ENCODE data around the gene KCNJ13. TPM values are rescaled to one million over a fixed set of nuclear protein-coding genes. Genes with fewer than 3 reads are reported as not detected.

KCNJ13 gene
- polyA plus RNA-seq (ENCODE audit: insufficient read length), result 3.3 TPM
- long read RNA-seq, donor 1, partial matches to known transcripts, result 16 of 16 reads
- long read RNA-seq, donor 1, other reads (novel, unspliced or antisense), result 0 of 16 reads
- long read RNA-seq, donor 2, partial matches to known transcripts, result 5 of 7 reads
- long read RNA-seq, donor 2, other reads (novel, unspliced or antisense), result 0 of 7 reads
- long read RNA-seq, donor 3, partial matches to known transcripts, result 0 of 2 reads
- long read RNA-seq, donor 3, other reads (novel, unspliced or antisense), result 0 of 2 reads
- long read RNA-seq, donor 4, result 0 reads
- long read RNA-seq, donor 5, partial matches to known transcripts, result 0 of 3 reads
- long read RNA-seq, donor 5, other reads (novel, unspliced or antisense), result 0 of 3 reads
- long read RNA-seq, donor 6, partial matches to known transcripts, result 10 of 11 reads
- long read RNA-seq, donor 6, other reads (novel, unspliced or antisense), result 0 of 11 reads
- long read RNA-seq, donor 7, result 0 reads
- long read RNA-seq, donor 8, result 0 reads

DNA sequence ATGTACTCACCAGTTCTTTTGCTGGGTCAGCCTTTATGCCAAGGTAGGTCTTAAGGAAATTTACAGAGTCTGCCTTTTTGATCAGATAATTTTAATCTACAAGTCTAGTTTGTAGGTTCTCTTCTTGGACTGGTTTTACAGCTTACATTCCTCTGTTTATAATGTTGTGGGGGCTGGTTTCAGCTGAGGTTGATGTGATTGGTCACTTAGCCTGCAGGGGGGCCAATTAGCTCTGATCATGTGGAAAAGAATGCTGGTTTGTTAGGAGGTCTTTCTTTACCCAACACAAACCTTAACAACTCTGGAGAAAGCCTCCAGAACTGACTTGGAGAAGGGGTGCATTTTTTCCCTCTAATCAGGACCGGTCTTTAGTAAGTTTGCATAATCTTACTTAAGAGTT lies at the start of gene KCNJ13:
KCNJ13 (minus strand) TSS at position 131 of the 400 bp plus-strand sequence. CDS start 5,203 bp downstream, outside the sequence.
- DNase-seq, result peak; percentile 28

DNA sequence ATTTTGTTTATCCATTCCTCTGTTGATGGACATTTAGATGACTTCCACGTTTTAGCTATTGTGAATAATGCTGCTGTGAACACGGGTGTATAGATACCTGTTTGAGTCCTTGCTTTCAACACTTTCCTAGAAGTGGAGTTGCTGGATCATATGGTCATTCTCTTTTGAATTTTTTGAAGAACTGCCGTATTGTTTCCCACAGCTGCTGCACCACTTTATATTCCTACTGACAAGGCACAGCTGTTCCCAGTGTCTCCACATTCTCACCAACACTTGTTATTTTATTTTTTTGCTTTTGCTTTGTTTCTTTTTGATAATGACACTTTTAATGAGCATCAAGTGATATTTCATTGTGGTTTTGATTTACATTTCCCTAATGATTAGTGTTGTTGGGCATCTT lies 41.4 kb upstream of the KCNJ13 start:
- no peak for DNase-seq

- peak; percentile 18 for DNase-seq
Measured at GRCh38 chr2:232816657-232817056, 40.3 kb upstream of the KCNJ13 start.

GRCh38 chr2:232815569-232815968 lies 39.2 kb upstream of the KCNJ13 start:
- DNase-seq, result no peak

- DNase-seq, result no peak
Measured at GRCh38 chr2:232810444-232810843, 34.1 kb upstream of the KCNJ13 start.

DNA sequence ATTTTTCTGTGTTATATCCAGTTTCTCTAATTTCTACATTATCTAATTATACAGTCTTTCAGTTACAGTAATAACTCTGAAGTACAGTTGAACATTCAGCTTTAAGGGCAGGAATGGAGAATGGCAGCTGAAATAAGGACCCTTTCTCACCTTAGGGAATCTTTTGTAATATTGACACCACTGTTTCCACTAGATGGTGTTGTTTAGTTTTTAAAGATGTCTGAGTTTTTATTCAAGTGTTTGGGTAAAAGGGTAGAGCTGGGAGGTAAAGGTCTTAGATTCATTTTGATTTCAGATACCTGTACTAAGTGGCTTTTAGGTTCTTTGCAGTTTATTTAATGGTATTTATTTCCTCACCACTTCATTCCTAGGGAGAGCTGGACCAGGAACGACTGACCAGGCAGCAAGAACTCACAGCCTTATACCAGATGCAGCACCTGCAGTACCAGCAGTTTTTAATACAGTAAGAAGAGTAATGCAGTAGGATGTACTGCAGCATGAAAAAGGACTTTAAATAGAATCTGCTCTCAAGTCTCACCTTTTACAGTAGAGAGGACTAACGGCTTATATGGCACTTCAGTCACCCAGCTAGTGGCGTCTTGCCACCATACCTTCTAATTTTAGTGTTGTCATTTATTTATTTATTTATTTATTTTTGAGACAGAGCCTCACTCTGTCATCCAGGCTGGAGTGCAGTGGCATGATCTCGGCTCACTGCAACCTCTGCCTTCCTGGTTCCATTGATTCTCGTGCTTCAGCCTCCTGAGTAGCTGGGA lies 33.2 kb upstream of the KCNJ13 start:
- no peak for DNase-seq

- no peak for DNase-seq
Measured at GRCh38 chr2:232802091-232802490, 25.7 kb upstream of the KCNJ13 start.

- no peak for DNase-seq
Measured at GRCh38 chr2:232800166-232800565, 23.8 kb upstream of the KCNJ13 start.

DNA sequence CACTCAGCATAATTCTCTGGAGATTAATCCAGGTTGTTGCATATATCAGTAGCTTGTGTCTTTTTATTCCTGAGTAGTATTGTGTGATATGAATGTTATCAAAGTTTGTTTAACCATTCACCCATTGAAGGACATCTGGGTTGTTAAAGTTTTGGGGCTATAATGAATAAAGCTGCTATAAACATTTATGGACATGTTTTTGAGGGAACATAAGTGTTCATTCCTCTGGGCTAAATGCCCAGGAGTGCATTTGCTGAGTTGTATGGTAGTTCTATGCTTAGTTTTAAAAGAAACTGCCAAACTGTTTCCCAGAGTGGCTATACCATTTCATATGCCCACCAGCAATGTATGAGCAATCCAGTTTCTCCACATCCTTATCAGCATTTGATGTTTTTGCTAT lies 21.8 kb upstream of the KCNJ13 start:
- DNase-seq, result no peak

DNA sequence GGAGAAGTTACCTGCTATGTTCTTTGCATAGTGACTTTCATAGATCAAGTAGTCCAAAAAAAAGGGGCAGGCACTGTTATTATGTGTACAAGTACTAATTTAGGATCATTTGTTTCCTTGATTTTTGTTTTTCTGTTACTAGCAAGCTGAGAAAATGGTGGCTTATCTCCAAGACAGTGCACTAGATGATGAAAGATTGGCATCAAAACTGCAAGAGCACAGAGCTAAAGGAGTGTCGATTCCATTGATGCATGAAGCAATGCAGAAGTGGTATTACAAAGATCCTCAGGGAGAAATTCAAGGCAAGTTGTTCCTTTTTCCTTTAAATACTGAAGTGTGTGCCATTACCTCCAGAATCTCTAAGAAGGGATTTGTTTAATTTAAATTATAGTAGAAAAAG lies 19.6 kb upstream of the KCNJ13 start:
- DNase-seq, result no peak

DNA sequence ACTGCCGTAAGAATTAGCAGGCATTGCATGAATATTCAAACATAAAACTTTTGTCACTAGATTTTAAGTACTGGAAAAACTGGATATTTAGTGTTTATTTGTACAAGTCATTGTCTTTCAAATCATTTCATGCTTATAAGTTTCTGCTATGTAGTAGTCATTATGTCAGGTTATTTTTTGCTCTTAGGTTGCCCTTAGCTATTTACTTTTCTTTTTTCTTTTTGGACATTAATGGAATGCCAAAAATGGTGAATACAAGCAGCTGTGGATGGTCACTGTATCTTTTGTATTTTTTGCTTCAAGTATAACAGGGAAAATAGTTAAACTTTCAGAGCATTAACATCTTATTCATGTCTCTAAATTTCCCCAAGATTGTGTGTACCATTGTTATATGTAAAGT lies 18.6 kb upstream of the KCNJ13 start:
- DNase-seq, result no peak

DNA sequence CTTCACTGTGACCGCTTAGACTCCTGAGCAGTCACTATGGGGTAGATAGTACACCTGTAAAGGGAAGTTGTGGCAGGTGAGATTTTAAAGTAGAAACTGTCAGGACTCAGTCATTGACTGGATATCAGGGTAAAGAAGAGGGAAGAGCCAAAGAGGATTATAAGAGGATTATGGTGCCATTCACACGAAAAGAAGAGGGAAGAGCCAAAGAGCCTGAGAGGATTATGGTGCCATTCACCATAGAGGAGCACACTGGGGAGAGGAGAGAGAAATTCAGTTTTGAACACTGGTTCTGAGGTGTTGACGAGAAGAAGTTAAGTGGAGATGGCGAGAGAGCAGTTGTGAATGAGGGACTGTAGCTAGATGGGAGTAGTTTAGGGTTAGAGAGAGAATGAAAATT lies 16.9 kb upstream of the KCNJ13 start:
- no peak for DNase-seq

- DNase-seq, result no peak
Measured at GRCh38 chr2:232791518-232791917, 15.2 kb upstream of the KCNJ13 start.

GRCh38 chr2:232789082-232789481 lies 12.7 kb upstream of the KCNJ13 start:
- DNase-seq, result peak; percentile 18

DNA sequence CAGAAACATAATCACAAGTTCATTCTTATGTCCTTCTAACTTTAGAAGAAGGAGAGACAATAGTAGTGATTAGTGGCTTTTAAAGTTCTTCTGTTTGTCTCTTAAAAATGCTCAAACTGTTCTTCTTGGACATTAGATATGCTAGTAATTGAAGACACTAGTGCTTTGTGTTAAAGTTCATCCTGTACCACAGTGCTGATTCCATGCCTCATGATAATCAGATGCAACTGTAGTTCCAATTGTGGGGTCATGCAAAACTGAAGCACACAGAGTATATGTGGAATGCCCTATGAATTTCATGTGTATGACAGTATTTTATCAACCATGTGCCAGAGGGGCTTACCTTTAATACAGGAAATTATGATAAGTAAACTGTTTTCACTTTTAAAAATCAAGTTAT lies 11.4 kb upstream of the KCNJ13 start:
- no peak for DNase-seq

DNA sequence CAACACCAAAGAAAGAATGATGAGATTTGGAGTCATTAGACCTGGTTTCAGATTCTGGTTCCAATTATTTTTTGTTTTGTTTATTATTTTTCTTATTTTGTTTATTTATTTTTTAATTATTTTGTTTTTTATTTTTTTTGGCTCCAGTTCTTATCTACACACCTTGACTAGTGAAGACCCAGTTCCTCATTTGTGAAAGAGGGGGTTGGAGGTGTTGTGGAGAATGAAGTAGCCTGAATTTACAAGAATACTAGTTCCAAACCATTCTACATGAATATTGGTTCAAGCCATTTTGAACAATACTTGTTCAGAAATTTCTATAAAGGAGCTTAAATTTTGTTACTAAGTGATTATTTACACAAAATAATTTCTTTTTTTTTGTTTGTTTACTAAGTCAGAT lies 6.9 kb upstream of the KCNJ13 start:
- no peak for DNase-seq

DNA sequence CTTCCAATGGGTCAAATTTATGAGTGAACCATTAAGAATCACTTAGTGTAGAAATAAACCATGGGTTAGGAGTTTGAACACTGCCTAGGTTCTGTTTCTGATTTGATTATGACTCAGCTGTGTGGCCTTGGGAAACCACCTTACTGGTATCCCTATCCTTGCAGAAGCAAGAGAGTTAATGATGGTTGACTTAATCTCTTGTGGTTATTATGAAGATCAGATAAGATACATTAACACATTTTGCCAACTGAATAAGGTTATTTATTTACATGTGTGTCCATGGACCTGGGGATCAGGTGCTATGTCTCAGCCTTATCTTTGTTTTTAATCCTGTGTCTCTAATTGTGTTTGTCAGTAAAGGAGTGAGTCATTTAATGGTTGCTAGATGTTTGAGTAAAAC lies 5.4 kb upstream of the KCNJ13 start:
- no peak for DNase-seq

DNA sequence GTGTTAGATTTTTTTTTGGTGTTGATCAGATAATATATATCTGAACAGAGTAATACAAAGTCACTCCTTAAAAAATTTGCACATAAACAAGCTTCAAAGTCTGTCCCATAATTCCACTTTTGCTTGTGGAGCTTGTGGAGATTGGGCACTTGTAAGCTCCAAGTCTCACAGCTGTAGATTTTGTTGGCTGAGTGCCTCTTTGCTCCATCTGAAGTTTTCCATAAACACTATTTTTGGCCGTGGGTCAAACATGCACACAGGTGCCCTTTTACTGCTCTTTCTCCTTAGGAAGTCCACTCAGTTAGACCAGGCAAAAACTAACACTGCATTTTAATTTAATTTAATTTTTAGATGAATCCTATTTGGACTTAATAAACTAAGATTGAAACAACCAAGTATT lies 3.6 kb upstream of the KCNJ13 start:
- DNase-seq, result no peak

DNA sequence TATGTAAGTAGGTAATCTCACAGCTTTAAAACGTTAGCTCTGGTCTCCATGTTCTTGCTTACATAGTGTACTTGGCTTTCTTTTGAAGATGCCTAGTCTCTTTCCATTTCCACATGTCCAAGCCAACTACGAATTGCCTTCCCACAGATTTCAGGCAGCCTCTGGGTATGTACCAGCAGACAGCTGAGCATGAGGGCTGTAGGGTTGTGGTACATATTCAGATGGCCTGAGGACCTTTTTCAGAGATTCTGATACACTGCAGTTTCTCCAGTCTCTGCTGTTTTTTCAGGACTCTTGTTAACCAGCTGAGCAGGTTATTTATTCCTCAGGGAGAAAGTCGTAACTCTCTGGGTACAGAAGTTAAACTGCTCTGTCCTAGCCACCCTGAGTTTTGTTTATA lies 3.1 kb upstream of the KCNJ13 start:
- no peak for DNase-seq

DNA sequence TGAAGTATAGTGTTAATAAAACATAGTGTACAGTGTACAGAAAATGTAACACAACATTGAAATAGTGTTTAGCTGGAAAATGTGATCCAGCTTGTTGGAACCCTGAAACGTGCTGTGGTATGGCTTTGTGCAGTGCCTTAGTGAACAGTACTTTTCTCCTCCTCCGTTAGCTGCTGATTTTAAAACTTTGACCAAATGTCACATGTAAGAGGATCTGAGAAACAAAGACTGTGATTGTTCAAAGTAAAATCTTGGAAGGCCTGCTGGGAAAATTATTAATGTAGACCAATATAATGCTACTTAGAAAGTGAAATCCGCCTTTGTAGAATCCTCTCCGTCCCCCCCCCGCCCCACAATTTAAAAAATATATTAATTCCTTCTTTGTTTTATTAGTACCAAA lies 911 bp upstream of the KCNJ13 start:
- no peak for DNase-seq

DNA sequence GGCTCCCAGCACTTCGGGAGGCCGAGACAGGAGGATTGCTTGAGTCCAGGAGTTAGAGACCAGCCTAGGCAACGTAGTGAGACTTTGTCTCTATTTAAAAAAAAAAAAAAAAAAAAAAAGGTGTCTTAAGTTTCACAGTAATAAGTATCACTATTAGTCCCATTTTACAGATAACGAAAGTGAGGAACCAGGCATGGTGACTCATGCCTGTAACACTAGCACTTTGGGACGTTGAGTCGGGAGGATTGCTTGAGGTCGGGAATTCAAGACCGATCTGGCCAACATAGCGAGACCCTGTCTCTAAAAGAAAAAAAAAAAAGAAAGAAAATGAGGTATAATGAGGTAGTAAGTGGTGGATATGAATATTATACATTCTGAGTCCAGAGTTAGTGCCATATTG lies 2.5 kb downstream of the KCNJ13 start:
- no peak for DNase-seq

- no peak for DNase-seq
Measured at GRCh38 chr2:232772531-232772930, 3.8 kb downstream of the KCNJ13 start.

GRCh38 chr2:232771870-232772269 lies 4.5 kb downstream of the KCNJ13 start:
- no peak for DNase-seq
